ENCODE results near the gene CLBA1. TPM values are rescaled to one million over a fixed set of nuclear protein-coding genes. Genes with fewer than 3 reads are reported as not detected.

CLBA1 gene
- total and polyA plus RNA-seq, 2 donors (not counting 1 experiment from before 2014, with no cell fraction given) = 0.63 to 5.5 TPM

DNA sequence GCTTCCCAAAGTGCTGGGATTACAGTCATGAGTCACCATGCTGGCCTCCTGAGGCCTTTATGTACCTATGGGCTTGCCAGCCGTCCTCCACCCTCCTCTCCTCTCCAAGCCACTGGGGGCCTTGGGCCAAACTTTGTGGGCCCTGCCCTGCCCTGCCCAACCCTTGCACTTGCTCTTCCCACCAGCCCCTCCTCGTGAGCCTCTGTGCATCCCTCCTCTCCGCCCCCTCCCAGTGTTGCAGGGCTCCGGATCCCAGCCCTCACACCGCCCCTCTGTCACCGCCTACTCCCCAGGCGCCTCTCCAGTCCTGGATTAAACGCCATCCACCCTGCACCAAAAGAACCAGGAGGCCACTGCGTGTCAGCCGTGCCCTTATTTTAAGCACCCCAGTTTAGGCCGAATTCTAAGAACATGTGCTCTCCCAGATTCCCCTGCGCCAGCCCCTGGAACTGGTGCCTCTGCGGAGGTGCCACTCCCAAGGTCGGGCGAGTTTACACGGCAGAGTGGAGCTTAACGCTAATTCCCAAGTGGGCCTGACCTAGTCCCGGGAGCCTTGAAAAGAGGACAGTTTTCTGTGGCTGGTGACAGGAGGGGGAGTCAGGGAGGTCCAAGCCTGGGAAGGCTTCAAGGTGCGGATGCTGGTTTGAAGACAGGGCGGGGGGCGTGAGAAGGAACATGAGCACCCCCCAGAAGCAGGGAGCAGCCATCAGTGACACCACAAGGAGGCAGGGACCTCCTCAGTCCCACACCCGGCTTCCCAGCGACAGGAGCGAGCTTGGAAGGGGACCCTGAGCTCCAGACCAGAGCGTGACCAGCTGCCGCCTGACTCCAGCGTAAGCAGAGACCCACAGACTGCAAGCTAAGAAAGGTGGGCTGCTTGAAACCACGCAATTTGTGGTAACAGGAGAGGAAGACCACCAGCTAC lies 56.5 kb downstream of the CLBA1 start:
- TF ChIP-seq CTCF (IDR thresholded peaks at IDR 0.05) = no peak
- TF ChIP-seq EZH2 (IDR thresholded peaks at IDR 0.05; ENCODE audit: borderline replicate concordance, insufficient read depth, low read depth, low read length, poor library complexity, severe bottlenecking) = no peak
- intact Hi-C loops (cut with micrococcal nuclease) = no loop called here
- Histone ChIP-seq H3K27ac (ENCODE audit: low read length in 2 of 2) (no peak overlapping the region), H2AFZ (ENCODE audit: insufficient read depth, low read depth, low read length, poor library complexity, severe bottlenecking) (no peak overlapping the region), H3K9ac (ENCODE audit: low read length) (no peak overlapping the region), H4K20me1 (ENCODE audit: control insufficient read depth, insufficient read depth, low read length, poor library complexity, severe bottlenecking) (peaks cover 4% of the 10 kb centered on the region), H3K4me1 (ENCODE audit: control insufficient read depth in 2 of 2, insufficient read depth in 2 of 2, low read length in 2 of 2) (peaks cover 5 to 10% of the 10 kb centered on the region in 2 donors), H3K36me3 (replicated peaks in 1 of 2; ENCODE audit: control extremely low read depth in 1 of 2, control insufficient read depth in 1 of 2, extremely low read depth in 1 of 2, insufficient read depth in 2 of 2, low read length in 1 of 2) (no peaks in the 10 kb centered on the region), H3K9me3 (ENCODE audit: control extremely low read depth in 1 of 3, control insufficient read depth in 2 of 3, insufficient read depth in 1 of 3, low read length in 2 of 3) (no peaks in the 10 kb centered on the region), H3K4me2 (replicated peaks; ENCODE audit: low read depth, low read length, poor library complexity, severe bottlenecking) (no peak overlapping the region), H3K27me3 (replicated peaks in 1 of 4; ENCODE audit: control extremely low read depth in 1 of 4, control insufficient read depth in 3 of 4, insufficient read depth in 4 of 4, low read length in 3 of 4) (peaks cover 0 to 9% (median 0%) of the 10 kb centered on the region in 4 experiments), H3K4me3 (ENCODE audit: control extremely low read depth in 1 of 5, extremely low read depth in 1 of 5, insufficient read depth in 1 of 5, low read depth in 2 of 5, low read length in 4 of 5) (no peak overlapping the region), H3K79me2 (ENCODE audit: control insufficient read depth, insufficient read depth, low read length) (no peaks in the 10 kb centered on the region)
- H3K27ac Mint-ChIP-seq = no peak overlapping the region
- CTCF ChIA-PET = interaction anchor here (0.6 to 9.8 kb wide), 11 partner anchors 16 to 1394 kb away, joined by 3 to 132 read pairs (median 3); partner anchors contain the start of gene GPR132
- WGBS (ENCODE audit: insufficient coverage) = 92% methylated on average over 27 of the region's 28 CpGs
- no peaks in the 10 kb centered on the region for H3K9me3 Mint-ChIP-seq (ENCODE audit: insufficient read depth)
- DNase-seq (peak; percentile 8), ATAC-seq (ENCODE audit: low read depth) (no peak)
- no peaks in the 10 kb centered on the region for H3K27me3 Mint-ChIP-seq
- POLR2A ChIA-PET = no interaction called here
- H3K4me1 Mint-ChIP-seq = peaks cover 6% of the 10 kb centered on the region
- H3K4me3 Mint-ChIP-seq = no peak overlapping the region

DNA sequence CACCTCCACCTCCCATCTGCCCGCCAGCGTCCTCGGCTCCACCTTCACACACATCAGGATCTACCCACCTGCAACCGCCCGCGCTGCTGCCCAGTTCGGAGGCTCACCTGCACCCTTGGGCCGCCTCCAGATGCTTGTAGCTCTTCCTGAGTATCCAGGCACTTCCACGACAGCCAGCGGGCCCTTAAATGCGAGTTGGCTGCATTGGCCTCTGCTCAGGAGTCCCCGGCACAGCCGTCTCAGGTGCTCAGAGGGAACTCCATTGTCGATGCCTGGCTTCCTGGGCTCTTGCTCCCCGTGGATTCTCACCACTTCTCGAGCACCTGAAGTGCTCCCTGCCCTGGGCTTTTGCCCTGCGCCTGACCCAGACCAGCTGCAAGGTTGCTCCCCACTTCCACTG lies 57.2 kb downstream of the CLBA1 start:
- ChIA-PET POLR2A (no interaction called here), CTCF (interaction anchor here (0.6 to 9.8 kb wide), 11 partner anchors 17 to 1393 kb away, joined by 3 to 132 read pairs (median 5); no protein-coding TSS in a partner anchor)
- WGBS (ENCODE audit: insufficient coverage) = 95% methylated on average over 17 of the region's 17 CpGs
- H3K9me3 Mint-ChIP-seq (ENCODE audit: insufficient read depth) = no peaks in the 10 kb centered on the region
- Histone ChIP-seq H2AFZ (ENCODE audit: insufficient read depth, low read depth, low read length, poor library complexity, severe bottlenecking) (no peak overlapping the region), H3K9me3 (ENCODE audit: control extremely low read depth in 1 of 3, control insufficient read depth in 2 of 3, insufficient read depth in 1 of 3, low read length in 2 of 3) (no peaks in the 10 kb centered on the region), H3K27ac (ENCODE audit: low read length in 2 of 2) (no peak overlapping the region), H3K4me3 (ENCODE audit: control extremely low read depth in 1 of 5, extremely low read depth in 1 of 5, insufficient read depth in 1 of 5, low read depth in 2 of 5, low read length in 4 of 5) (no peak overlapping the region), H3K4me2 (replicated peaks; ENCODE audit: low read depth, low read length, poor library complexity, severe bottlenecking) (no peak overlapping the region), H3K36me3 (replicated peaks in 1 of 2; ENCODE audit: control extremely low read depth in 1 of 2, control insufficient read depth in 1 of 2, extremely low read depth in 1 of 2, insufficient read depth in 2 of 2, low read length in 1 of 2) (no peaks in the 10 kb centered on the region), H3K9ac (ENCODE audit: low read length) (no peak overlapping the region), H3K27me3 (replicated peaks in 1 of 4; ENCODE audit: control extremely low read depth in 1 of 4, control insufficient read depth in 3 of 4, insufficient read depth in 4 of 4, low read length in 3 of 4) (peaks cover 0 to 9% (median 0%) of the 10 kb centered on the region in 4 experiments), H3K79me2 (ENCODE audit: control insufficient read depth, insufficient read depth, low read length) (no peaks in the 10 kb centered on the region), H3K4me1 (ENCODE audit: control insufficient read depth in 2 of 2, insufficient read depth in 2 of 2, low read length in 2 of 2) (peaks cover 5 to 16% of the 10 kb centered on the region in 2 donors), H4K20me1 (ENCODE audit: control insufficient read depth, insufficient read depth, low read length, poor library complexity, severe bottlenecking) (peaks cover 12% of the 10 kb centered on the region)
- TF ChIP-seq EZH2 (IDR thresholded peaks at IDR 0.05; ENCODE audit: borderline replicate concordance, insufficient read depth, low read depth, low read length, poor library complexity, severe bottlenecking) = no peak
- no peak for TF ChIP-seq CTCF (IDR thresholded peaks at IDR 0.05)
- no peaks in the 10 kb centered on the region for H3K27me3 Mint-ChIP-seq
- no peak for ATAC-seq (ENCODE audit: low read depth)
- DNase-seq = peak; percentile 4
- no peak overlapping the region for H3K4me3 Mint-ChIP-seq
- no peak overlapping the region for H3K27ac Mint-ChIP-seq
- intact Hi-C loops (cut with micrococcal nuclease) = no loop called here
- peaks cover 7% of the 10 kb centered on the region for H3K4me1 Mint-ChIP-seq

Measured in B cell (primary cell).